HepG2 (cell line): ENCODE results near the gene KNCN. TPM values are rescaled to one million over a fixed set of nuclear protein-coding genes. Genes with fewer than 3 reads are reported as not detected.

Experiments used
- ATAC-seq: fragments of 200-7000 bp; cut with Tn5 transposase; 3 replicates; pipeline ENCODE4 v1.9.1; 2020; ENCODE audit warnings: mild to moderate bottlenecking, moderate library complexity
- BruUV-seq: library from RNA; stranded (reverse); fragments of 400-500 nt; replicated peaks from 2 replicates; lab custom pipeline; 2021; lab: Mats Ljungman, UMichigan
- CTCF ChIA-PET: fragments of 300-600 bp; formaldehyde crosslinking; extraction: SDS; loops from one replicate; lab custom pipeline; 2021; ENCODE audit warnings: low total read pairs, inconsistent platforms, low intra/inter-chr PET ratio; lab: Yijun Ruan, JAX
- POLR2A ChIA-PET: fragments of 350-600 bp; sonication (Branson Sonifier 250); formaldehyde crosslinking; loops from one replicate; lab custom pipeline; 2020; ENCODE audit warnings: antibody characterized with exemption, inconsistent platforms; lab: Yijun Ruan, JAX
- DNase-seq: peaks from one replicate; pipeline ENCODE4 v3.0.0-alpha.2; 2015; ENCODE audit warnings: low spot score
- FAIRE-seq: peaks from 3 replicates; lab custom pipeline; 2011; peaks lifted over from hg19 to GRCh38; lab: Jason Lieb, UNC
- H2AFZ ChIP-seq: one replicate; pipeline ENCODE4 v1.6.1; 2011; ENCODE audit warnings: low read length, inconsistent platforms
- H3K27ac ChIP-seq: fragments of 300-600 bp; 3 replicates; pipeline ENCODE4 v1.8.0; 2011; ENCODE audit warnings: mixed run types, mild to moderate bottlenecking, mixed read lengths, low read length, inconsistent platforms; ENCODE audit not compliant: insufficient read depth; ENCODE audit errors: extremely low read length
- H3K27me3 ChIP-seq, 2 experiments: fragments of 200-600 bp in 1 of 2; 2 replicates in 1 of 2; 3 replicates in 1 of 2; pipeline versions ENCODE4 v1.6.0 to v1.8.0; 2011; ENCODE audit warnings: low read length in 2 of 2, mild to moderate bottlenecking in 2 of 2, moderate library complexity in 2 of 2, inconsistent platforms in 1 of 2; ENCODE audit not compliant: insufficient read depth in 2 of 2, control insufficient read depth in 1 of 2
- H3K36me3 ChIP-seq, 2 experiments: fragments of 200-600 bp in 1 of 2; replicated peaks in 1 of 2; 2 replicates in 1 of 2; 3 replicates in 1 of 2; pipeline versions ENCODE4 v1.5.1 to v1.8.0; 2011; ENCODE audit warnings: low read length in 2 of 2, inconsistent platforms in 1 of 2; ENCODE audit not compliant: insufficient read depth in 2 of 2, control insufficient read depth in 1 of 2
- H3K4me1 ChIP-seq: 2 replicates; pipeline ENCODE4 v1.5.1; 2012; ENCODE audit warnings: low read length, inconsistent platforms; ENCODE audit not compliant: insufficient read depth
- H3K4me2 ChIP-seq: 2 replicates; pipeline ENCODE4 v1.6.0; 2011; ENCODE audit warnings: low read depth, low read length, inconsistent platforms
- H3K4me3 ChIP-seq, 3 experiments: fragments of 200-600 bp in 1 of 3; sonication (generic), shearing (Covaris generic) in 1 of 3; replicated peaks in 1 of 3; 2 replicates each; pipeline ENCODE4 v1.5.1; 2011 to 2016; ENCODE audit warnings: low read length in 3 of 3, inconsistent platforms in 2 of 3, low read depth in 2 of 3, mild to moderate bottlenecking in 2 of 3, control low read depth in 1 of 3, mixed read lengths in 1 of 3; ENCODE audit not compliant: insufficient read depth in 1 of 3
- H3K79me2 ChIP-seq: one replicate; pipeline ENCODE4 v1.6.1; 2011; ENCODE audit warnings: low read length, inconsistent platforms; ENCODE audit not compliant: insufficient read depth
- H3K9ac ChIP-seq: 2 replicates; pipeline ENCODE4 v1.6.0; 2011; ENCODE audit warnings: mild to moderate bottlenecking, low read depth, low read length, inconsistent platforms; ENCODE audit not compliant: insufficient read depth
- H3K9me3 ChIP-seq: 2 replicates; pipeline ENCODE4 v1.5.1; 2012; ENCODE audit warnings: mild to moderate bottlenecking, low read length
- H4K20me1 ChIP-seq: 2 replicates; pipeline ENCODE4 v1.6.0; 2011; ENCODE audit warnings: inconsistent platforms, mild to moderate bottlenecking, low read length, moderate library complexity; ENCODE audit not compliant: insufficient read depth
- ARID2 ChIP-seq: sonication (generic); formaldehyde crosslinking; IDR thresholded peaks from 2 replicates; pipeline ENCODE4 v1.8.1; 2022; ENCODE audit warnings: mild to moderate bottlenecking, missing genetic modification reagents, borderline replicate concordance
- ARID4A ChIP-seq: sonication (generic); formaldehyde crosslinking; IDR thresholded peaks from 2 replicates; pipeline ENCODE4 v1.5.0; 2020; ENCODE audit warnings: mild to moderate bottlenecking, missing genetic modification reagents, borderline replicate concordance
- FOXO1 ChIP-seq: sonication (generic); formaldehyde crosslinking; IDR thresholded peaks from 2 replicates; pipeline ENCODE4 v1.4.0; 2020; ENCODE audit warnings: missing genetic modification reagents
- MBD4 ChIP-seq: IDR thresholded peaks from 2 replicates; pipeline ENCODE4 v1.6.1; 2012; ENCODE audit warnings: low read length, inconsistent platforms, borderline replicate concordance
- MTA3 ChIP-seq: sonication (generic); formaldehyde crosslinking; IDR thresholded peaks from 2 replicates; pipeline ENCODE4 v1.4.0; 2020; ENCODE audit warnings: missing genetic modification reagents
- NFRKB ChIP-seq: fragments of 450-650 bp; IDR thresholded peaks from 2 replicates; pipeline ENCODE4 v1.6.1; 2017
- PRMT3 ChIP-seq: sonication (generic); formaldehyde crosslinking; IDR thresholded peaks from 2 replicates; pipeline ENCODE4 v1.8.1; 2022; ENCODE audit warnings: low read depth, mild to moderate bottlenecking, moderate library complexity, missing genetic modification reagents, borderline replicate concordance
- RFX1 ChIP-seq: fragments of 450-650 bp; IDR thresholded peaks from 2 replicates; pipeline ENCODE4 v1.6.1; 2017
- SOX5 ChIP-seq: IDR thresholded peaks from 2 replicates; pipeline ENCODE4 v1.6.1; 2016; ENCODE audit warnings: borderline replicate concordance
- THYN1 ChIP-seq: sonication (generic); formaldehyde crosslinking; IDR thresholded peaks from 2 replicates; pipeline ENCODE4 v1.8.1; 2023; ENCODE audit warnings: low read depth, mild to moderate bottlenecking, moderate library complexity, missing genetic modification reagents, borderline replicate concordance
- ZBTB38 ChIP-seq: sonication (generic); formaldehyde crosslinking; IDR thresholded peaks from 2 replicates; pipeline ENCODE4 v1.5.1; 2020; ENCODE audit warnings: mild to moderate bottlenecking, missing genetic modification reagents
- ZNF292 ChIP-seq: sonication (generic); formaldehyde crosslinking; IDR thresholded peaks from 2 replicates; pipeline ENCODE4 v1.8.1; 2022; ENCODE audit warnings: mild to moderate bottlenecking, low read depth, missing genetic modification reagents, borderline replicate concordance
- ZNF891 ChIP-seq: sonication (generic); formaldehyde crosslinking; IDR thresholded peaks from 2 replicates; pipeline ENCODE4 v1.5.0; 2020; ENCODE audit warnings: mild to moderate bottlenecking, missing genetic modification reagents
- ZSCAN29 ChIP-seq: sonication (generic); formaldehyde crosslinking; conservative IDR thresholded peaks from 2 replicates; pipeline ENCODE4 v1.4.0; 2020; ENCODE audit warnings: mild to moderate bottlenecking, missing genetic modification reagents
- WGBS: methylation state at CpG from one replicate; pipeline ENCODE4 v1.1.6; 2017; ENCODE audit warnings: low lambda C conversion rate; 5-methylcytosine and 5-hydroxymethylcytosine counted together
- in situ Hi-C: cut with HindIII; loops from 2 replicates; pipeline ENCODE4 v1.10.0; 2017; ENCODE audit warnings: low pct_unique_long_range_greater_than_20kb; ENCODE audit not compliant: extremely low pct_ligation_motif_present
- intact Hi-C: fragments of 100-400 bp; cut with micrococcal nuclease; formaldehyde crosslinking; loops from one replicate; pipeline ENCODE4 v1.10.0; 2022; ENCODE audit not compliant: unreplicated experiment
- polyA plus RNA-seq, 8 experiments: library from polyadenylated mRNA; depleted of rRNA in 3 of 8; stranded (reverse) in 7 of 8; unstranded in 1 of 8; fragments of >200 nt; fragmentation: Illumina TruSeq in 4 of 8; extraction: Trizol in 4 of 8; gene quantifications; 2 replicates each; pipeline versions ENCODE4 v1.2.1 to v1.2.3, GENCODE V29; 2011 to 2016; ENCODE audit warnings: low read depth in 4 of 8, missing spikeins in 1 of 8, mixed read lengths in 1 of 8; ENCODE audit not compliant: insufficient read depth in 1 of 8
- total RNA-seq, 5 experiments: library from RNA; depleted of rRNA; stranded (reverse); fragments of >200 nt; fragmentation: Illumina TruSeq; extraction: Trizol; gene quantifications; 2 replicates each; pipeline ENCODE4 v1.2.3, GENCODE V29; 2016; ENCODE audit warnings: low read depth in 1 of 5
- TF ChIP-seq, protein P1 (sequence below): sonication (generic); formaldehyde crosslinking; IDR thresholded peaks from 2 replicates; pipeline ENCODE4 v1.5.1; 2020; ENCODE audit warnings: missing genetic modification reagents, mild to moderate bottlenecking, borderline replicate concordance
- TF ChIP-seq, protein P2 (sequence below): sonication (generic); formaldehyde crosslinking; IDR thresholded peaks from 2 replicates; pipeline ENCODE4 v1.8.1; 2023; ENCODE audit warnings: mild to moderate bottlenecking, missing genetic modification reagents
- TF ChIP-seq, protein P3 (sequence below): fragments of 450-650 bp; IDR thresholded peaks from 2 replicates; pipeline ENCODE4 v1.6.1; 2016

KNCN gene
- total and polyA plus RNA-seq, 2 of the 13 experiments (the other 11 are each of a cell fraction or from before 2014, with no cell fraction given), result not detected

DNA sequence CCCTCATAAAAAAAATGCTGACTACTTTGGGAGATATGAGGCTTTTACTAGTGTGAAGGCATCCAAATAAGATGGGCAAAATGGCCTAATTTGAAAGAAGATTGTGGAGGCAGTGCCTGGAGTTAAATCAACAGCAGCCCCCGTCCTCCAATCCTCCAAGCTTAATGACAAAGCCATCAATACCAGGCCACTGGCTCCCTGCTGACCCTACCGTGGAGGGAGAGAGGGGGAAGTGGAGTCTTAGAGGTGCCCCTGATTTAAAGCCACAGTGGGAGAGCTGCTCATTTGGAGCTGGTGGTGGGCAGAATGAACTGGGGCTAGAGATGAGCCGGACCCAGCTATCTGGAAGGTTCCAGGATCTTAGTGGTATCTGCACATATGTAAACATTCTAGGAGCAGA lies 24.3 kb upstream of the KNCN start:
- WGBS, result 96% methylated on average over 3 of the region's 3 CpGs
- no peaks in the 10 kb centered on the region for H3K9me3 ChIP-seq
- H3K79me2 ChIP-seq, result no peaks in the 10 kb centered on the region
- DNase-seq, result no peak
- ChIA-PET POLR2A (no interaction called here), CTCF (no interaction called here)
- no peak overlapping the region for H3K4me3 ChIP-seq
- no peak overlapping the region for H2AFZ ChIP-seq
- no peak for ATAC-seq
- H3K4me1 ChIP-seq, result peaks cover 4% of the 10 kb centered on the region
- no TSS peak for BruUV-seq
- peaks cover 15 to 29% of the 10 kb centered on the region in 2 experiments; a peak in 4 of 5 replicates for H3K36me3 ChIP-seq
- no peaks in the 10 kb centered on the region for H4K20me1 ChIP-seq
- intact Hi-C loops (loop anchor here (2.0 kb wide), 1 partner anchor 43 kb away; no protein-coding TSS in a partner anchor), in situ Hi-C loops (no loop called here)
- no peak for FAIRE-seq
- no peak overlapping the region for H3K9ac ChIP-seq
- no peaks in the 10 kb centered on the region for H3K27me3 ChIP-seq
- H3K27ac ChIP-seq, result no peak overlapping the region
- H3K4me2 ChIP-seq, result no peak overlapping the region
- TF ChIP-seq PRMT3 (no peak), ARID2 (CRISPR knock-in tag) (no peak), SOX5 (CRISPR knock-in tag) (no peak), RFX1 (no peak), NFRKB (no peak), ZNF292 (CRISPR knock-in tag) (no peak), ZSCAN29 (CRISPR knock-in tag) (no peak), MBD4 (no peak), ARID4A (CRISPR knock-in tag) (no peak), MTA3 (CRISPR knock-in tag) (no peak), ZNF891 (CRISPR knock-in tag) (no peak), ZBTB38 (no peak), THYN1 (CRISPR knock-in tag) (no peak), FOXO1 (CRISPR knock-in tag) (no peak)
- TF ChIP-seq, protein P1, sequence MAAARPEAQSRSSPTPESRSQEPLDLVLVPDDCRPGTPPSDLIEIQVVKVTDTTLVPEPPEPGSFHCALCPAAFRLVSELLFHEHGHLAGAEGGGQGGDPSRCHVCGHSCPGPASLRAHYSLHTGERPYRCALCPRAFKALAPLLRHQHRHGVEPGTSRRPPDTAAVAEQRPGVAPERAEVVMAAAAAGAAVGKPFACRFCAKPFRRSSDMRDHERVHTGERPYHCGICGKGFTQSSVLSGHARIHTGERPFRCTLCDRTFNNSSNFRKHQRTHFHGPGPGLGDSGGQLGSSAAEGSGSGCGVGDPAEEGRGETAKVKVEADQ (CRISPR knock-in tag), result no peak
- TF ChIP-seq, protein P2, sequence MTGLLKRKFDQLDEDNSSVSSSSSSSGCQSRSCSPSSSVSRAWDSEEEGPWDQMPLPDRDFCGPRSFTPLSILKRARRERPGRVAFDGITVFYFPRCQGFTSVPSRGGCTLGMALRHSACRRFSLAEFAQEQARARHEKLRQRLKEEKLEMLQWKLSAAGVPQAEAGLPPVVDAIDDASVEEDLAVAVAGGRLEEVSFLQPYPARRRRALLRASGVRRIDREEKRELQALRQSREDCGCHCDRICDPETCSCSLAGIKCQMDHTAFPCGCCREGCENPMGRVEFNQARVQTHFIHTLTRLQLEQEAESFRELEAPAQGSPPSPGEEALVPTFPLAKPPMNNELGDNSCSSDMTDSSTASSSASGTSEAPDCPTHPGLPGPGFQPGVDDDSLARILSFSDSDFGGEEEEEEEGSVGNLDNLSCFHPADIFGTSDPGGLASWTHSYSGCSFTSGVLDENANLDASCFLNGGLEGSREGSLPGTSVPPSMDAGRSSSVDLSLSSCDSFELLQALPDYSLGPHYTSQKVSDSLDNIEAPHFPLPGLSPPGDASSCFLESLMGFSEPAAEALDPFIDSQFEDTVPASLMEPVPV, result no peak
- TF ChIP-seq, protein P3, sequence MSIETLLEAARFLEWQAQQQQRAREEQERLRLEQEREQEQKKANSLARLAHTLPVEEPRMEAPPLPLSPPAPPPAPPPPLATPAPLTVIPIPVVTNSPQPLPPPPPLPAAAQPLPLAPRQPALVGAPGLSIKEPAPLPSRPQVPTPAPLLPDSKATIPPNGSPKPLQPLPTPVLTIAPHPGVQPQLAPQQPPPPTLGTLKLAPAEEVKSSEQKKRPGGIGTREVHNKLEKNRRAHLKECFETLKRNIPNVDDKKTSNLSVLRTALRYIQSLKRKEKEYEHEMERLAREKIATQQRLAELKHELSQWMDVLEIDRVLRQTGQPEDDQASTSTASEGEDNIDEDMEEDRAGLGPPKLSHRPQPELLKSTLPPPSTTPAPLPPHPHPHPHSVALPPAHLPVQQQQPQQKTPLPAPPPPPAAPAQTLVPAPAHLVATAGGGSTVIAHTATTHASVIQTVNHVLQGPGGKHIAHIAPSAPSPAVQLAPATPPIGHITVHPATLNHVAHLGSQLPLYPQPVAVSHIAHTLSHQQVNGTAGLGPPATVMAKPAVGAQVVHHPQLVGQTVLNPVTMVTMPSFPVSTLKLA, result no peak
